Gastroesophageal sphincter (tissue), 4 donors: ENCODE results near the gene TTN. TPM values are rescaled to one million over a fixed set of nuclear protein-coding genes. Genes with fewer than 3 reads are reported as not detected.

Experiments
- ATAC-seq: fragments of 150-250 bp; one replicate; pipeline ENCODE4 v1.9.1; 2016; ENCODE audit warnings: mild to moderate bottlenecking, moderate library complexity
- H3K27ac ChIP-seq, 4 donors: fragments of 200-600 bp; sonication (generic) in 3 of 4; 1 replicate in 3 of 4; 2 replicates in 1 of 4; pipeline ENCODE4 v1.5.1; 2016 to 2019
- H3K27me3 ChIP-seq: fragments of 200-600 bp; sonication (generic); one replicate; pipeline ENCODE4 v1.5.1; 2019
- H3K36me3 ChIP-seq, 2 donors: fragments of 200-600 bp; sonication (generic); one replicate each; pipeline ENCODE4 v1.5.1; 2019; ENCODE audit warnings: control low read depth in 1 of 2
- H3K4me1 ChIP-seq, 3 donors: fragments of 200-600 bp; sonication (generic); 1 replicate in 2 of 3; 2 replicates in 1 of 3; pipeline ENCODE4 v1.5.1; 2016 to 2019; ENCODE audit warnings: control low read depth in 2 of 3
- H3K4me3 ChIP-seq, 2 donors: fragments of 200-600 bp; sonication (generic); one replicate each; pipeline ENCODE4 v1.5.1; 2019; ENCODE audit warnings: mild to moderate bottlenecking in 1 of 2, moderate library complexity in 1 of 2
- H3K9me3 ChIP-seq, 3 donors: fragments of 200-600 bp; sonication (generic); one replicate each; pipeline ENCODE4 v1.5.1; 2017 to 2019; ENCODE audit warnings: control low read depth in 2 of 3
- CTCF ChIP-seq, 4 experiments: fragments of 200-600 bp in 2 of 4; fragments of 450-650 bp in 2 of 4; sonication (generic) in 1 of 4; IDR thresholded peaks; one replicate each; pipeline ENCODE4 v1.5.1; 2017 to 2019; ENCODE audit warnings: antibody characterized with exemption in 4 of 4, mild to moderate bottlenecking in 2 of 4, moderate library complexity in 2 of 4
- EP300 ChIP-seq: sonication (generic); formaldehyde crosslinking; IDR thresholded peaks from one replicate; pipeline ENCODE4 v1.6.1; 2017; ENCODE audit warnings: antibody characterized with exemption, mild to moderate bottlenecking
- POLR2A ChIP-seq, 2 donors: fragments of 450-650 bp; IDR thresholded peaks; one replicate each; pipeline ENCODE4 v1.6.1; 2017; ENCODE audit warnings: antibody characterized with exemption in 2 of 2, mild to moderate bottlenecking in 2 of 2, moderate library complexity in 1 of 2
- POLR2AphosphoS5 ChIP-seq: sonication (generic); formaldehyde crosslinking; IDR thresholded peaks from one replicate; pipeline ENCODE4 v1.6.1; 2017; ENCODE audit warnings: antibody characterized with exemption
- WGBS, 2 donors: methylation state at CpG; one replicate each; pipeline ENCODE4 v1.1.5; 2018; ENCODE audit warnings: low coverage in 1 of 2; 5-methylcytosine and 5-hydroxymethylcytosine counted together
- total RNA-seq, 4 donors: library from RNA; depleted of rRNA; stranded (reverse); fragments of >200 nt; gene quantifications; one replicate each; pipeline ENCODE4 v1.1.0, GENCODE V29; 2016

The TTN gene
- total RNA-seq, 4 donors from 2014 or later = 5.0 to 12.8 (median 8.3) TPM

GRCh38 chr2:178513876-178514275 lies 293.3 kb downstream of the TTN start:
- no peaks in the 10 kb centered on the region for H3K27me3 ChIP-seq
- no peak for ATAC-seq
- 83 to 95% methylated on average over 2 to 4 of the region's 4 CpGs for WGBS, 2 donors
- TF ChIP-seq CTCF (IDR thresholded peaks at IDR 0.05) = no peak
- no peak for TF ChIP-seq POLR2A (IDR thresholded peaks at IDR 0.05)
- no peak overlapping the region for H3K27ac ChIP-seq
- no peaks in the 10 kb centered on the region for H3K4me1 ChIP-seq
- H3K9me3 ChIP-seq = no peaks in the 10 kb centered on the region
- peaks cover 0 to 74% of the 10 kb centered on the region in 2 donors for H3K36me3 ChIP-seq
- H3K4me3 ChIP-seq = no peak overlapping the region

- WGBS, 2 donors = 94 to 100% methylated on average over 2 of the region's 2 CpGs
- Histone ChIP-seq H3K36me3 (peaks cover 0 to 61% of the 10 kb centered on the region in 2 donors), H3K9me3 (no peaks in the 10 kb centered on the region), H3K27ac (no peak overlapping the region), H3K27me3 (no peaks in the 10 kb centered on the region), H3K4me1 (no peaks in the 10 kb centered on the region), H3K4me3 (no peak overlapping the region)
- TF ChIP-seq POLR2A (IDR thresholded peaks at IDR 0.05) (no peak), CTCF (IDR thresholded peaks at IDR 0.05) (no peak), EP300 (no peak), POLR2AphosphoS5 (no peak)
- ATAC-seq = no peak
These were observed 294.7 kb downstream of the TTN start for GRCh38 chr2:178512484-178512883.

- peaks cover 0 to 70% of the 10 kb centered on the region in 2 donors for H3K36me3 ChIP-seq
- TF ChIP-seq CTCF (IDR thresholded peaks at IDR 0.05) (no peak), POLR2AphosphoS5 (no peak)
- no peaks in the 10 kb centered on the region for H3K9me3 ChIP-seq
- WGBS, 2 donors = 85 to 98% methylated on average over 4 to 6 of the region's 6 CpGs
- no peaks in the 10 kb centered on the region for H3K27me3 ChIP-seq
- H3K27ac ChIP-seq = no peak overlapping the region
- H3K4me3 ChIP-seq = no peak overlapping the region
- no peak for ATAC-seq
- no peaks in the 10 kb centered on the region for H3K4me1 ChIP-seq
These were observed 296.8 kb downstream of the TTN start for GRCh38 chr2:178510384-178510783.

GRCh38 chr2:178508646-178509045 lies 298.6 kb downstream of the TTN start:
- no peaks in the 10 kb centered on the region for H3K4me1 ChIP-seq
- no peak overlapping the region for H3K4me3 ChIP-seq
- no peaks in the 10 kb centered on the region for H3K9me3 ChIP-seq
- peaks cover 0 to 79% of the 10 kb centered on the region in 2 donors for H3K36me3 ChIP-seq
- ATAC-seq = no peak
- no peak overlapping the region for H3K27ac ChIP-seq
- WGBS, 2 donors = 90% methylated on average over 2 of the region's 2 CpGs; no CpG with 5 or more reads in 1 of the 2 donors
- TF ChIP-seq POLR2A (IDR thresholded peaks at IDR 0.05) = no peak
- no peak for TF ChIP-seq POLR2AphosphoS5
- no peak for TF ChIP-seq CTCF (IDR thresholded peaks at IDR 0.05)
- no peak for TF ChIP-seq EP300
- no peaks in the 10 kb centered on the region for H3K27me3 ChIP-seq

- no peak for ATAC-seq
- Histone ChIP-seq H3K36me3 (peaks cover 8 to 81% of the 10 kb centered on the region in 2 donors), H3K27me3 (no peaks in the 10 kb centered on the region), H3K9me3 (no peaks in the 10 kb centered on the region), H3K27ac (no peak overlapping the region), H3K4me1 (no peaks in the 10 kb centered on the region), H3K4me3 (no peak overlapping the region)
- TF ChIP-seq POLR2A (IDR thresholded peaks at IDR 0.05) (no peak), POLR2AphosphoS5 (no peak), CTCF (IDR thresholded peaks at IDR 0.05) (no peak), EP300 (no peak)
- WGBS, 2 donors = 91 to 100% methylated on average over 1 of the region's 1 CpG
These were observed 300.3 kb downstream of the TTN start for GRCh38 chr2:178506949-178507348.
